Ramos (cell line): Measurements from ENCODE around the gene KCND2.
"Not testable (repeated sequence)": the region's sequence is repeated elsewhere in the genome, so short reads cannot be mapped to it uniquely, and the experiment has no call there.

Experiments used
- in situ Hi-C: fragments of 300-500 bp; cut with MboI; formaldehyde crosslinking; loops from one replicate; pipeline ENCODE4 v1.14.3; 2022; ENCODE audit warnings: low sequenced_read_pairs; ENCODE audit not compliant: unreplicated experiment

The KCND2 gene

GRCh38 chr7:120731271-120731670 is 458.3 kb downstream of the KCND2 start:
- in situ Hi-C loops, result no loop called here

- in situ Hi-C loops, result no loop called here
Observed at GRCh38 chr7:120732256-120732655, 459.3 kb downstream of the KCND2 start.

- in situ Hi-C loops, result no loop called here
Observed at GRCh38 chr7:120733143-120733542, 460.2 kb downstream of the KCND2 start.

DNA sequence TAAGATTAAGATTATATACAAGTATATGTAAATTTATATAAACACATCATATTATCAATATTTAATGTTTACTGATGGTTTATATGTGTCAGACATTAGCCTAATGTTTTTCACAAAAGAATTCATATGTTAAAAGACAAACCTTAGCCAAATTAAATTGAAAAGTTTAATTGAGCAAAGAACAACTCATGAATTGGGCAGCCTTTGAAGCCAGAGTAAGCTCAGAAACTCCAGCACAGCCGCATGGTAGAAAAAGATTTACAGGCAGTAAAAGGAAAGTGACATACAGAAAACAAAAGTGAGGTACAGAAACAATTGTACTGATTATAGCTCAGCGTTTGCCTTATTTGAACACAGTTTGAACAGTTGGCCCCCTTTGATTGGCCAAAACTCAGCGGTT is 460.9 kb downstream of the KCND2 start:
- in situ Hi-C loops, result no loop called here

DNA sequence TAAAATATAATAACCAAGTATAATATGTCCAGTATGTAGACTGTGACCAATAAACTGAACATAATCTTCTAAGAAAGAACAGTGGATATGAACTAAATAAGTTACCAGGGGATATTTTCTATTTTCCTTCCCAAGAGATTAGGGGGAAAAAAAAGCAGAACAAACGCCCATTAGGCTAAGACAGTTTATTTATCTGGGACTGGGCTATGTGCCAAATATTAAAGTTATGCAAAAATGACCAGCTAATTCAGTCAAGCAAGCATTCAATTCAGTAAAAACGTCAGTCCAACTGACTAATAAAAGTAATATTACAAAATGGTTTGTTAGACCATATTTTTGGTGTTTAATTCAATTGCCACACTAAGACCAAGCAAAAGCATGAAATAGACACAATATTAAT is 462.8 kb downstream of the KCND2 start:
- in situ Hi-C loops, result no loop called here

DNA sequence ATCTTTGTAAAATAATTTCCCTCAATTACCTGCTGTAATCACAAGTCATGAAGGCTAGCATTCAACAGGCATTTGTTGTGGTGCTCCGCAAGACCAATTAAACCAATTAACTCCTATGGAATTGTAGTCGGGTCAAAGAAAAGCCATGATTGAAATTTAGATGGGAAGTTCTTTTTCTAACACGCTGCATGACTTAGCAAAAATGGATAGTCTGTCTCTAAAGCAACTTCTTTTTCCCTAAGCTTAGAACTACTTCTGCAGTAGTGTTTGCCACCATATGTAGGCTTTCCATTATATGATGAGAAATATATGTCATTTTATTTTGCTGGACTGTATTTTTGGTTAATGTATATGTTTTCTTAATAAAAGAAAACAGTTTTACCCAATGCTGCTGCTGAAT is 465.8 kb downstream of the KCND2 start:
- in situ Hi-C loops, result no loop called here

- in situ Hi-C loops, result no loop called here
Observed at GRCh38 chr7:120740348-120740747, 467.4 kb downstream of the KCND2 start.

GRCh38 chr7:120741371-120742042 is 468.5 kb downstream of the KCND2 start:
- in situ Hi-C loops, result no loop called here

DNA sequence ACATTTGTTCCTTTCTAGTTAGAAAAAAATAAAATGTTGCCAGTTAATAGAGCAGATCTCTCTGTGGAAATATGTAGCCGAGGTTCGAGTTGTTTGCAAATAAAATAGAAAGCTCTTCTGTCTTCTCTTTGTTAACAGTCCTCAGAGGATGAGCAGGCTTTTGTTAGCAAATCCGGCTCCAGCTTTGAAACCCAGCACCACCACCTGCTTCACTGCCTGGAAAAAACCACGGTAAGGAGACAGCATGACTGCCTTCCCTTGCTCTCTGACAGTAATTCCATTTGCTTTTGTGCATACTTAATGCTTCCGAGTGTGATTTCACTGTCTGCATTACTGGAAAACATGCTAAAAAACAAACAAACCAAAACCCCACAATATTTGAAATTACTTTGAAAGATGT is 469.4 kb downstream of the KCND2 start:
- in situ Hi-C loops, result no loop called here

GRCh38 chr7:120743128-120743527 is 470.2 kb downstream of the KCND2 start:
- in situ Hi-C loops, result no loop called here

GRCh38 chr7:120760050-120760449 is 487.1 kb downstream of the KCND2 start:
- in situ Hi-C loops, result no loop called here

- in situ Hi-C loops, result no loop called here
Observed at GRCh38 chr7:120760851-120761250, 487.9 kb downstream of the KCND2 start.

GRCh38 chr7:120770206-120770605 is 497.2 kb downstream of the KCND2 start:
- in situ Hi-C loops, result no loop called here

DNA sequence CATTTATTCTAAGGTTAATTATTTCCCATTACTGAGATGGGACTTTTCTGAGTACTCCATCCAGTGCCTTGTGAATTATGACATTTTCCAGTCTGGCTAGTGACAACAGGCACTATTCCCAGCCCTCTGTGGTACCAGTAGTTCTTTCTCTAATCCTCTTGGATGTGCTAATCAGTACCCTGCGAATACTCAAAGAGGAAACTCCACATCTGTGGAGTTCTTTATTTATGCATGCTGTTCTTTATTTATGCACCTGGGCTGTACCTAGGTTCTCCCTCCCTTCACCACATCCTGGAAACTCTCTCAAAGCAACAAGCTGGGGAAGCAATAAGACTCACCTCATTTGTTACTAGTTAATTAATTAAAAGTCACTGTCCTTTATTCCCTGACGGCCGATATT is 501.5 kb downstream of the KCND2 start:
- in situ Hi-C loops, result no loop called here

- in situ Hi-C loops, result no loop called here
Observed at GRCh38 chr7:120775755-120776154, 502.8 kb downstream of the KCND2 start.

DNA sequence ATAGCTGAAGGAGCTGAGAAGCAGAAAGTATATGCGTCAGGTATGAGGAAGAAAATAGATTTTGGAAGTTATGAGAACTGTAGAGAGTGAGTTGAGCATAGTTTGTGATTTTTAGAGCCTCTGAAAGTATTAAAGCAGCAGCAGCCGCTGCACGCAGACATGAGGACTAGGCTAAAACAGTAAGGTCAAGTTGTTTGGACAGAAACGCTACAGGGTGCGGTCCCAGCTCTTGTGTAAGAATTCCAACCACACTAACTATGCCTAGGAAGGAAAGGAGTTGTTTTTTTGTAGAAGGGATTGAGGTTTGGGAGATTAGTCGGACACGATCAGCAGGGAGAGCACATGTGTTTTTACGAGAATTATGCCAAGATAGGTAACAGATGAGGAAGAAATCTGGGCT is 506.1 kb downstream of the KCND2 start:
- in situ Hi-C loops, result not testable (repeated sequence)

- in situ Hi-C loops, result not testable (repeated sequence)
Observed at GRCh38 chr7:120780451-120780850, 507.5 kb downstream of the KCND2 start.

DNA sequence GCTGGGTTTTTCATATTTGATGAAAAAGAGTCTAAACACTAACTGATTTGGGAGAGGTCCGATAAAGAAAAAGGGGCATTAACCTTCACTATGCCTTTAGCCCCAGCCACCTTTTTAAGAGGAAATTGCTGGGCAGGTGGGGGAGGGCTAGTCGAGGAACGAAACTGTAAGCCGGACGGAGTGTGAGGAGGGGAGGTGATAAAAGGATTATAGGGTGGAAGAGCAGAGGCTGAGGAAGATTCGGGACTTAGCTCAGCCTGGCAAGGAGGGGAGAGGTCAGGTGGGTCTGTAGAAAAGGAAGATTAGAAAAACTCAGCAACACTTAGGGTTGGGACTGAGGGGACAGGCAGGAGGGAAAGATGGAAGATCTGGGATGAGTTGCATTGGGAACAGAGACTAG is 508.0 kb downstream of the KCND2 start:
- in situ Hi-C loops, result no loop called here

DNA sequence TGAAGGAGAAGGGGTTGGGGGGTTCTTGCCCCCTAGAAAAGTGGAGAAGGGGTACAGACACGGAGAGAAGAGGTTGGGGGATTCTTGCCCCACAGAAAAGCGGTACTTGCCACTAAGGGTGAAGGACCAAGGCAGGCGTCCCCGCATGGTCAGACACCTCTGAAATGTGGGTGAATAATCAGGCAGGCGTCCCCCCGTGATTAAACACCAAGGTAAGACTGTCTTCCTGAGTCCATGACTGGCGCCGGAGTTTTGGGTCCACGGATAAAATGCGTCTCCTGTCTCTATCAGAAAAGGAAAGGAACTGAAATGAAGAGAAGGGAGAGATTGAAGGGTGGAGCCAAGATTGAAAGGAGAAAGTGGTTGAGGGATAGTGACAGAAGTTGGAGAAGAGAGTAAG is 508.9 kb downstream of the KCND2 start:
- in situ Hi-C loops, result not testable (repeated sequence)

DNA sequence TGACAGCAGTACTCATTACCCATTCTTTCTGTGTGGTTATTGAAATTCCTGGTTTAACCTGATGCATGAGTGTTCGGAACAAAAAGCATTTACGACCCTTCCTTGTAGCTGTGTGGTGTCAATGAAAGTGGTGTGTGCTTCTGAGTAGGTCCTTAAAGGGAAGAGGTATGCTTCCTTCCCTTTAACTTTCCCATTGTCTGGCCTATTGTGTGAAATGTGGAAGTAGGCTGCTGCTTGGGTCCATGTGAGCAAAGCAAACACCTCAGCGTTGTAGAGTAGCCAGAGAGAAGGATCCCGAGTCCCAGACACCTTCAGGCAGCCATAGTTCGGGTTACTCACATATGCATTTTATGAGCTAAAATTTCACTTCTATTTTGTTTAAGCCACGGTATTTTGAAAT is 510.3 kb downstream of the KCND2 start:
- in situ Hi-C loops, result no loop called here

- in situ Hi-C loops, result no loop called here
Observed at GRCh38 chr7:120783721-120784120, 510.7 kb downstream of the KCND2 start.

- in situ Hi-C loops, result no loop called here
Observed at GRCh38 chr7:120785095-120785494, 512.1 kb downstream of the KCND2 start.
